H9 (cell line): ENCODE data around the gene PFDN2. TPM values are rescaled to one million over a fixed set of nuclear protein-coding genes. Genes with fewer than 3 reads are reported as not detected.

Experiments used
- DNase-seq: peaks from one replicate; pipeline ENCODE4 v3.0.0-alpha.2; 2017
- H2AFZ ChIP-seq: one replicate; pipeline ENCODE4 v1.6.1; 2013; ENCODE audit warnings: mild to moderate bottlenecking, low read length, control low read depth, moderate library complexity
- H2AK5ac ChIP-seq: 2 replicates; pipeline ENCODE4 v1.6.1; 2013; ENCODE audit warnings: low read length, control low read depth, mixed read lengths; ENCODE audit not compliant: insufficient read length
- H2BK120ac ChIP-seq: one replicate; pipeline ENCODE4 v1.6.1; 2013; ENCODE audit warnings: low read depth, mild to moderate bottlenecking, low read length, control low read depth, inconsistent platforms; ENCODE audit not compliant: poor library complexity, severe bottlenecking
- H2BK12ac ChIP-seq: 2 replicates; pipeline ENCODE4 v1.6.1; 2013; ENCODE audit warnings: low read length, control low read depth, mixed read lengths, low read depth; ENCODE audit not compliant: insufficient read length
- H2BK15ac ChIP-seq: 2 replicates; pipeline ENCODE4 v1.6.1; 2013; ENCODE audit warnings: low read depth, low read length, control low read depth
- H2BK20ac ChIP-seq: one replicate; pipeline ENCODE4 v1.6.1; 2013; ENCODE audit warnings: low read depth, mild to moderate bottlenecking, low read length, control low read depth, inconsistent platforms; ENCODE audit not compliant: poor library complexity, severe bottlenecking
- H2BK5ac ChIP-seq: 2 replicates; pipeline ENCODE4 v1.6.1; 2013; ENCODE audit warnings: low read length, control low read depth, mixed read lengths; ENCODE audit not compliant: insufficient read length
- H3K14ac ChIP-seq: 2 replicates; pipeline ENCODE4 v1.6.1; 2013; ENCODE audit warnings: low read length, control low read depth; ENCODE audit not compliant: insufficient read depth
- H3K18ac ChIP-seq: 2 replicates; pipeline ENCODE4 v1.6.1; 2013; ENCODE audit warnings: low read depth, mild to moderate bottlenecking, mixed read lengths, low read length, control low read depth; ENCODE audit not compliant: insufficient read length
- H3K23ac ChIP-seq: 2 replicates; pipeline ENCODE4 v1.6.1; 2013; ENCODE audit warnings: low read length, control low read depth, mixed read lengths, low read depth; ENCODE audit not compliant: insufficient read length
- H3K23me2 ChIP-seq: 2 replicates; pipeline ENCODE4 v1.6.1; 2013; ENCODE audit warnings: low read depth, mild to moderate bottlenecking, mixed read lengths, low read length, control low read depth; ENCODE audit not compliant: insufficient read length, poor library complexity, severe bottlenecking
- H3K27ac ChIP-seq: 2 replicates; pipeline ENCODE4 v1.5.1; 2013; ENCODE audit warnings: low read length, control low read depth, mixed read lengths, low read depth; ENCODE audit not compliant: insufficient read length
- H3K27me3 ChIP-seq: 2 replicates; pipeline ENCODE4 v1.6.1; 2013; ENCODE audit warnings: low read length, control low read depth, inconsistent platforms; ENCODE audit not compliant: insufficient read depth
- H3K4ac ChIP-seq: 2 replicates; pipeline ENCODE4 v1.6.1; 2013; ENCODE audit warnings: low read depth, mild to moderate bottlenecking, control low read depth, inconsistent platforms, low read length, moderate library complexity
- H3K4me1 ChIP-seq: 2 replicates; pipeline ENCODE4 v1.6.1; 2013; ENCODE audit warnings: low read length, control low read depth, inconsistent platforms; ENCODE audit not compliant: insufficient read depth
- H3K4me2 ChIP-seq: 2 replicates; pipeline ENCODE4 v1.6.1; 2013; ENCODE audit warnings: low read length, control low read depth, mixed read lengths; ENCODE audit not compliant: insufficient read length, insufficient read depth
- H3K56ac ChIP-seq: 2 replicates; pipeline ENCODE4 v1.6.1; 2013; ENCODE audit warnings: low read depth, mild to moderate bottlenecking, mixed read lengths, low read length, control low read depth; ENCODE audit not compliant: insufficient read length
- H3K79me1 ChIP-seq: 2 replicates; pipeline ENCODE4 v1.6.1; 2013; ENCODE audit warnings: low read depth, mild to moderate bottlenecking, moderate library complexity, low read length, control low read depth, inconsistent platforms; ENCODE audit not compliant: insufficient read depth, poor library complexity, severe bottlenecking
- H3K79me2 ChIP-seq: 2 replicates; pipeline ENCODE4 v1.6.1; 2013; ENCODE audit warnings: low read length, control low read depth, inconsistent platforms; ENCODE audit not compliant: insufficient read depth
- H3K9ac ChIP-seq: 2 replicates; pipeline ENCODE4 v1.6.1; 2013; ENCODE audit warnings: low read length, control low read depth, mixed read lengths; ENCODE audit not compliant: insufficient read length; ENCODE audit errors: extremely low read depth
- H3K9me3 ChIP-seq: one replicate; pipeline ENCODE4 v1.6.1; 2013; ENCODE audit warnings: low read depth, low read length, inconsistent platforms; ENCODE audit not compliant: control insufficient read depth
- H3T11ph ChIP-seq: one replicate; pipeline ENCODE4 v1.6.1; 2013; ENCODE audit warnings: mild to moderate bottlenecking, low read length, control low read depth, inconsistent platforms
- H4K20me1 ChIP-seq: one replicate; pipeline ENCODE4 v1.6.1; 2013; ENCODE audit not compliant: control insufficient read depth, insufficient read length, insufficient read depth
- H4K5ac ChIP-seq: 2 replicates; pipeline ENCODE4 v1.6.1; 2013; ENCODE audit warnings: low read depth, mild to moderate bottlenecking, mixed read lengths, low read length, control low read depth; ENCODE audit not compliant: insufficient read length
- H4K8ac ChIP-seq: replicated peaks from 2 replicates; pipeline ENCODE4 v1.6.1; 2013; ENCODE audit warnings: low read length, control low read depth, mixed read lengths, low read depth; ENCODE audit not compliant: insufficient read length
- H4K91ac ChIP-seq: 2 replicates; pipeline ENCODE4 v1.6.1; 2013; ENCODE audit warnings: low read depth, mild to moderate bottlenecking, moderate library complexity, mixed read lengths, low read length, control low read depth; ENCODE audit not compliant: insufficient read length
- H3K27ac Mint-ChIP-seq, 3 experiments: 2 replicates in 2 of 3; 3 replicates in 1 of 3; pipeline ENCODE4 v1.8.0; 2020 to 2021; ENCODE audit warnings: mixed read lengths in 3 of 3, mild to moderate bottlenecking in 1 of 3, moderate library complexity in 1 of 3
- H3K27me3 Mint-ChIP-seq: 2 replicates; pipeline ENCODE4 v1.8.0; 2021; ENCODE audit warnings: low read depth, mild to moderate bottlenecking, moderate library complexity, mixed read lengths
- H3K36me3 Mint-ChIP-seq, 3 experiments: 2 replicates in 2 of 3; 3 replicates in 1 of 3; pipeline ENCODE4 v1.8.0; 2020 to 2021; ENCODE audit warnings: low read depth in 3 of 3, mixed read lengths in 3 of 3; ENCODE audit not compliant: insufficient read depth in 1 of 3
- H3K4me1 Mint-ChIP-seq, 2 experiments: 2 replicates each; pipeline ENCODE4 v1.8.0; 2020; ENCODE audit warnings: mixed read lengths in 2 of 2
- H3K4me3 Mint-ChIP-seq, 2 experiments: 2 replicates in 1 of 2; 3 replicates in 1 of 2; pipeline ENCODE4 v1.8.0; 2020 to 2021; ENCODE audit warnings: mild to moderate bottlenecking in 2 of 2, mixed read lengths in 2 of 2, moderate library complexity in 1 of 2
- H3K9me3 Mint-ChIP-seq, 2 experiments: 2 replicates in 1 of 2; 3 replicates in 1 of 2; pipeline ENCODE4 v1.8.0; 2020; ENCODE audit warnings: mild to moderate bottlenecking in 2 of 2, mixed read lengths in 2 of 2, moderate library complexity in 1 of 2
- CTCF ChIP-seq: fragments of 200-600 bp; sonication (generic); conservative IDR thresholded peaks from 3 replicates; pipeline ENCODE4 v1.8.0; 2021; ENCODE audit warnings: antibody characterized with exemption, mild to moderate bottlenecking
- WGBS: extraction: QIAGEN DNeasy Blood & Tissue Kit; methylation state at CpG from one replicate; pipeline ENCODE4 v1.1.7; 2013; ENCODE audit warnings: missing lambda C conversion rate, low lambda C conversion rate, mixed read lengths; ENCODE audit not compliant: insufficient read length; ENCODE audit errors: extremely low coverage; 5-methylcytosine and 5-hydroxymethylcytosine counted together
- total RNA-seq: library from RNA; stranded (reverse); gene quantifications from 2 replicates; pipeline ENCODE4 v1.2.1, GENCODE V29; 2021

Gene PFDN2
- total RNA-seq, 1 experiment from 2014 or later = 71.8 TPM

- Histone ChIP-seq H3K18ac (peak overlapping the region; percentile 74), H3K79me1 (peaks cover 8% of the 10 kb centered on the region), H3K27ac (peak overlapping the region; percentile 33), H2BK12ac (no peak overlapping the region), H4K91ac (no peak overlapping the region), H4K8ac (no peak overlapping the region), H4K5ac (no peak overlapping the region), H3K23ac (no peak overlapping the region), H3K23me2 (peaks cover 13% of the 10 kb centered on the region), H3K79me2 (peaks cover 6% of the 10 kb centered on the region; the same call in 1 of the 2 replicates), H3K14ac (peak overlapping the region; percentile 86), H2BK15ac (no peak overlapping the region), H2BK120ac (no peak overlapping the region), H3K4me1 (no peaks in the 10 kb centered on the region), H3K4ac (no peak overlapping the region), H2BK20ac (no peak overlapping the region), H3T11ph (no peak overlapping the region), H3K4me2 (peak overlapping the region; percentile 98), H2AK5ac (no peak overlapping the region), H3K9ac (peak overlapping the region; percentile 86), H2BK5ac (no peak overlapping the region), H3K27me3 (no peaks in the 10 kb centered on the region), H3K9me3 (no peaks in the 10 kb centered on the region), H2AFZ (no peak overlapping the region), H4K20me1 (no peaks in the 10 kb centered on the region), H3K56ac (no peak overlapping the region)
- Mint-ChIP-seq H3K27me3 (no peaks in the 10 kb centered on the region), H3K4me1 (peaks cover 18 to 19% of the 10 kb centered on the region in 2 experiments), H3K9me3 (no peaks in the 10 kb centered on the region; a peak in 1 of 5 replicates), H3K4me3 (no peak overlapping the region; a peak in 1 of 5 replicates), H3K27ac (peak overlapping the region; percentile 76 to 99 (median 93); a peak in 6 of 7 replicates), H3K36me3 (peaks cover 5 to 35% (median 33%) of the 10 kb centered on the region in 3 experiments; a peak in 6 of 7 replicates)
- WGBS = 100% methylated on average over 1 of the region's 22 CpGs
- no peak for DNase-seq
- TF ChIP-seq CTCF = no peak
These were observed 13.9 kb upstream of the PFDN2 start for GRCh38 chr1:161131523-161132409.
